ENCODE measurements around the gene PRKAR1B.

Gene PRKAR1B

GRCh38 chr7:741191-741671 is 14.2 kb upstream of the PRKAR1B start:
- DNase-seq (ENCODE audit: low read depth): no peak
- TF ChIP-seq CTCF (conservative IDR thresholded peaks at IDR 0.05; ENCODE audit: low read depth, low read length): no peak
- H3K4me3 ChIP-seq (ENCODE audit: low read depth, low read length): no peak overlapping the region

- TF ChIP-seq CTCF (conservative IDR thresholded peaks at IDR 0.05; ENCODE audit: low read depth, low read length): no peak
- DNase-seq (ENCODE audit: low read depth): no peak
- H3K4me3 ChIP-seq (ENCODE audit: low read depth, low read length): no peak overlapping the region
Measured at GRCh38 chr7:739983-740942, 13.2 kb upstream of the PRKAR1B start.

- no peak for DNase-seq (ENCODE audit: low read depth)
- no peak overlapping the region for H3K4me3 ChIP-seq (ENCODE audit: low read depth, low read length)
- TF ChIP-seq CTCF (conservative IDR thresholded peaks at IDR 0.05; ENCODE audit: low read depth, low read length): no peak
Measured at GRCh38 chr7:739455-739982, 12.4 kb upstream of the PRKAR1B start.

- no peak for DNase-seq (ENCODE audit: low read depth)
- no peak for TF ChIP-seq CTCF (conservative IDR thresholded peaks at IDR 0.05; ENCODE audit: low read depth, low read length)
- no peak overlapping the region for H3K4me3 ChIP-seq (ENCODE audit: low read depth, low read length)
Measured at GRCh38 chr7:738723-739454, 11.8 kb upstream of the PRKAR1B start.

GRCh38 chr7:738241-738640 is 11.2 kb upstream of the PRKAR1B start:
- DNase-seq (ENCODE audit: low read depth): no peak
- no peak overlapping the region for H3K4me3 ChIP-seq (ENCODE audit: low read depth, low read length)
- no peak for TF ChIP-seq CTCF (conservative IDR thresholded peaks at IDR 0.05; ENCODE audit: low read depth, low read length)

- DNase-seq (ENCODE audit: low read depth): no peak
- H3K4me3 ChIP-seq (ENCODE audit: low read depth, low read length): no peak overlapping the region
- no peak for TF ChIP-seq CTCF (conservative IDR thresholded peaks at IDR 0.05; ENCODE audit: low read depth, low read length)
Measured at GRCh38 chr7:734808-735207, 7.7 kb upstream of the PRKAR1B start.
